Stimulated activated CD8-positive, alpha-beta memory T cell treated with anti-CD3 and anti-CD28 coated beads, Interleukin-7, amount 100 ng/mL, for 4 hours (primary cell): ENCODE results near the gene ATP7B.
"Not testable (repeated sequence)": the region's sequence is repeated elsewhere in the genome, so short reads cannot be mapped to it uniquely, and the experiment has no call there.

Experiments used
- DNase-seq, 2 donors: peaks; one replicate each; pipeline ENCODE4 v3.0.0-alpha.2; 2020; ENCODE audit warnings: low read depth in 2 of 2

ATP7B gene

GRCh38 chr13:51922771-51923480 is 88.3 kb downstream of the ATP7B start:
- no peak for DNase-seq

GRCh38 chr13:51921790-51922740 is 89.2 kb downstream of the ATP7B start:
- no peak for DNase-seq

- DNase-seq = no peak
These were observed 90.5 kb downstream of the ATP7B start for GRCh38 chr13:51920786-51921185.

- DNase-seq = no peak
These were observed 91.0 kb downstream of the ATP7B start for GRCh38 chr13:51920267-51920666.

DNA sequence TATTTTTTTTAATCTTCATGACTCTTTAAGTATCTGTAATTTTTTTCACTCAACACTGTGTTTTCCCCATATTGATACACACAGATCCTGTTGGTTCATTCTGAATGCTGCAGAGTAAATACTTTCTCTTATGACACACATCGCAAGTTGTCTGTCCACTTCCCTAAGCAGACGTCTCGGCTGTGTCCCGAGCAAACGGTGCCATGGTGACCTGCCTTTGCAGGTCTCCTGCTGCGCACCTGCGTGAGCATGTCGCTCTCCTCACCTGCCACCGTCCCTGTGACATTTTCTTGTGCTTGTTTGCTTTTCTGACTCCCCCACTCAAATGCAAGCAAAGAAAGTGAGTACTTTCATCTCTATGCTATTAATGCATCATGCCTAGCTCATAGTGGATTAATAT is 91.7 kb downstream of the ATP7B start:
- DNase-seq = no peak

DNA sequence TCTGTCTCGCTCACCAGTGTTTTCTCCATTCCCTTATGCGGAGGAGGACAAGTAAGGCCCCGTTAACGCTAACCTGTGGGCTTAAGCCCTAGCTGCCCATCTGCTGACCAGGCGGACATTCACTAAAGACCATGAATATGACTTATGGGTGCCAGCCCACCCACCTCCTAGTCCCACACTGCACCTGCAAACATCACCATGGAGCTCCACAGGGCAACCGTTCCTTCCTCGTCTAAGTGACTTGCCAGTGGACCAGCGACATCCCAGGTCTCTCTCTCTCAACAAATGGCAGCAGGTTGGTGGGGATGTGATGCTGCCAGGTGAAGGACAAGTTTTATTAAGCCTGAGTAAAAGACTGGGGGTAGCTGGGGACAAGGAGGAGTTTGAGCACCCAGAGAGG is 94.3 kb downstream of the ATP7B start:
- no peak for DNase-seq

- DNase-seq = no peak
These were observed 95.0 kb downstream of the ATP7B start for GRCh38 chr13:51916051-51916818.

DNA sequence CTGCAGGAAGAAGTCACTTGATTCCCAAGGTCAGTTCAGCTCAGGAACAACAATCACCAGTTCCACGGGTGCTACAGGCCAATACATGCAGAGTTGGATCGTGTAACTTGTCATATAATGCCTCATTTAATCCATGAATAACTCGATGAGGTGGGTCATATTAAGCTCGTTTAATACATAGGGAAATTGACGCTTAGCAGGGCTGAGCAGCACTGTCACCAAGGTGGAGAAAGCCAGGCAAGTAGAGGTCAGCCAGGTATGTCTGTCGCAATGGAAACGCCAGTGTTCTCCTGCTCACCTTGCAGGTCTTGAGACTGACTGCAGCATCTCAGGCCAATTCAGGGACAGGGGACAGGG is 97.1 kb downstream of the ATP7B start:
- DNase-seq = no peak

GRCh38 chr13:51913421-51914136 is 97.7 kb downstream of the ATP7B start:
- DNase-seq = no peak

- DNase-seq = no peak
These were observed 98.6 kb downstream of the ATP7B start for GRCh38 chr13:51912511-51913225.

DNA sequence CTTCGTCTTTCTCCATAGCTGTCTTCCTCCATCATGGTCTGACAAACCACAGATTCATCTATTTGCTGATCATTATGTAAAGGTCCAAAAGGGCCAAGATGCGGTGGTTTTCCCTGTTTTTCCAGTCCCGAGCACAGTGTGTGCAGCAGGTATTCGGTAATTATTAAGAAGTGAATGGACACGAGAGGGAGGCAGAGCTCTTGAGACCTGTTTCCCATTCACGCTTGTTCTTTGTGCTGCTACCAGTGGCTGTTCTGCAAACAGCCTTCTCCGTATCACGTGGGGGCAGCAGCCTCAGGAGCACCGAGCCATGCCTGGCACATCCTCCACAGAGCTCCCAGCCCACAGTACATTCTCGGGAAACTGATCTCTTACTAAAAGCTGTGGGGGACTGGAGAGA is 99.2 kb downstream of the ATP7B start:
- DNase-seq = no peak

DNA sequence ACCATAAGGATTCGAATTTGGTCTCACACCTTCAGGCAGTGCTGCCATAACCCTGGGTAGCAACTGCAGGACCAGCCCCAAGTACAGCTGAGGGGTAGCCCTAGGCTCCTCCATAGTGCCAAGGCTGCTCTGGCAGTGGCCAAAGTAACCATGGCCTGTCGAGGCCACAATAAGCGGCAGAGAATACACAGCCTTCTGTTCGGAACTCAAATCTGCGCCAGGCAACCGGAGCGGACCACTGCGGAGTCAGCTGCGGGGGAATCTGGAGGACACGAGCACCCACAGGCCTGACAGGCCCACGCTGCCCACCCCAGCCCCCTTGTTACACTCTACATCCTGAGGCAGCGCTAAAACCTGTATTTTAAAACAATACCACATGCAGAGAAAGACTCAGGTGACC is 100.7 kb downstream of the ATP7B start:
- DNase-seq = no peak

DNA sequence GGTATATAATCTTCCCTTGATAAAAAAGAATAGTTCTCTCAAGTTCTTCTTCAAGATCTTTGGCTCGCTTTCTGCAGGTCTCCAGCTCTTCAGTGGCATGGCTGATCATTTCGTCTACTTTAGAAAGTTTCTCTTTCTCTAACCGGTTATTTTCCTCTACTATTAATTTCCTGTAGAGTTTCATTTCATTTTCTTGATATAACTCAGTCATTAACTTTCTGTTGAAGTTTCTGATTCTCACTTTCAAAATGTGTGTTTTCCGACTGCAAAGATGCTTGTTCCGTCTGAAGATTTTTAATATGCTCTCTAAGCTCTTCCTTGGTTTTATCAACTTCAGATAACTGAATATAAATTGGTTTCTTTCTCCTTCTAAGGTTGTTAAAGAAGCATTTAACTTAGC is 102.0 kb downstream of the ATP7B start:
- DNase-seq = not testable (repeated sequence)

GRCh38 chr13:51907040-51907732 is 104.1 kb downstream of the ATP7B start:
- no peak for DNase-seq

- DNase-seq = no peak
These were observed 104.7 kb downstream of the ATP7B start for GRCh38 chr13:51906581-51906980.

GRCh38 chr13:51905787-51906186 is 105.5 kb downstream of the ATP7B start:
- DNase-seq = no peak

DNA sequence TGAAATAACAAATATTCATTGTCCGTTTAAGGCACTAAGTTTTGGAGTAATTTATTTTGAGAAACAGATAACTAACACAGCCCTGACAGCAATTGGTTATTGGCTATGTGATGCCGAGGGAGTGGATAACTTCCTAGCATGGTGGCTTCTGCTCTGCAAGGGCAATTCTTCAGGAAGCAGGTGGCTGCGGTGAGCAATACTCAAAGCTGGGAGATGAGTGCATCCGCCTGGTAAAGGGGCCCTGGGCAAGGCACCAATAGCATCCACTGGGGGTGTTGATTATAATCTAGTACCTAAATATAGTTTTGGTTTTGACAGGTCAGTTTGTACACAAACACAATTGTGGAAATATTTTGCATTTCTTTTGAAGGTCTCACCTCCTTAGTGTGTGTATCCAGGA is 108.5 kb downstream of the ATP7B start:
- DNase-seq = no peak

- DNase-seq = no peak
These were observed 110.8 kb downstream of the ATP7B start for GRCh38 chr13:51900471-51900870.

DNA sequence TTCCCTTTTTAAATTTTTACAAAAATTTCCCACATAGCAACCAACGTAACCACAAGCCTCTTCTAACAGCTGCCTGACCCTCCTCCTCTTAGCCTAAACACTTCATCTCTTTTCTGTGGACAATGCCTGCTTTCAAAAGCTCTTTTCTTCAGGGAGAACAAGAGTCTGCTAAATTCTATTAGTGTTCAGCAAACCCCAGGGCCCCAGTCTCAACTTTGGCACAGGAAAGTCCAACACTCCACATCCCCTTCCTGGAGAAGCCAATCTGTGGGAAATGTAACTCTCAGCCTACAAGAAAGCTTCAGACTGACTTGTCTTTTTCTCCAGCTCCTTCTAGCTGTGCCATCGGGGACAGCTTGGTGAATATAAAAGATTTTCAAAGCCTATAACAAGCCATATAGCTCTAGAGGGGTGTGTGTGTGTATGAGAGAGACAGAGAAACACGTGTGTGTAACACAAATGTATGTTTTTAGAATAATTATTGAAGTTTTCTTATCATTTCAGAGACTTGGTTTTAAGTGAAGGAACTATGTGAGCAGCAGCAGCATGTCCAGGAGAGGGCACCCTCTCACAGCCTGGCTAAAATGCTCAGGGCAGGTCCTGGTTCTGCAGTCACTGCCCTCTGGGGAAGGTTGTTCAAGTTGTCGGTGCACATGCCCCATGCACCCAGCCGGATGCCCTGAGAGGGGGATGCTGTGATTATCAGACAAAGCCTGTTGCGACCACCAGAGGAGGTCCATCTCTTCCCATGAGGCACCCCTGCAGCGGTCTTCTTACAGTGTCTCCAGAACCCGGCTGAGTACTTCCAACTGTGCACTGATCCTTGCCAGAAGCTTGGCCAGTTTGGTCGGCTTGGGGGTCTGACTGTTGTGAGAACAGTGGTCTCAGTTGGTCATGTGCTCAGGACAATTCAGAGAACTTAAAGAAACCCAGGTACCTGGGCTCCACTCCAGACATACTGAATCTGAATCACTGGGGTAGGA is 115.1 kb downstream of the ATP7B start:
- DNase-seq = no peak
